Mesendoderm (in vitro differentiated cells): ENCODE data around the gene CHMP6.

Source experiments
- DNase-seq: peaks from one replicate; pipeline ENCODE4 v3.0.0; 2013
- H2AK5ac ChIP-seq: 2 replicates; pipeline ENCODE4 v1.6.1; 2013; ENCODE audit warnings: low read length, inconsistent platforms
- H2BK120ac ChIP-seq: 2 replicates; pipeline ENCODE4 v1.6.1; 2013; ENCODE audit warnings: low read depth, mild to moderate bottlenecking, low read length, moderate library complexity, mixed read lengths
- H2BK15ac ChIP-seq: replicated peaks from 2 replicates; pipeline ENCODE4 v1.6.1; 2013; ENCODE audit warnings: low read depth, mild to moderate bottlenecking, moderate library complexity
- H2BK5ac ChIP-seq: 2 replicates; pipeline ENCODE4 v1.6.1; 2013; ENCODE audit warnings: low read length, inconsistent platforms
- H3K18ac ChIP-seq: 2 replicates; pipeline ENCODE4 v1.6.1; 2013; ENCODE audit warnings: mild to moderate bottlenecking, low read length, mixed read lengths
- H3K23ac ChIP-seq: one replicate; pipeline ENCODE4 v1.6.1; 2013; ENCODE audit warnings: low read length
- H3K27ac ChIP-seq: 2 replicates; pipeline ENCODE4 v1.5.1; 2013; ENCODE audit warnings: low read depth, mild to moderate bottlenecking, inconsistent platforms, low read length, moderate library complexity
- H3K27me3 ChIP-seq: 2 replicates; pipeline ENCODE4 v1.6.1; 2013; ENCODE audit warnings: low read length, control low read depth, mild to moderate bottlenecking, inconsistent platforms; ENCODE audit not compliant: insufficient read depth, poor library complexity
- H3K36me3 ChIP-seq: 2 replicates; pipeline ENCODE4 v1.6.1; 2013; ENCODE audit warnings: low read length, inconsistent platforms; ENCODE audit not compliant: control insufficient read depth, insufficient read depth
- H3K4ac ChIP-seq: one replicate; pipeline ENCODE4 v1.6.1; 2013; ENCODE audit warnings: low read depth, mild to moderate bottlenecking, low read length, moderate library complexity
- H3K4me1 ChIP-seq: 2 replicates; pipeline ENCODE4 v1.6.1; 2013; ENCODE audit warnings: low read depth, low read length, inconsistent platforms; ENCODE audit not compliant: control insufficient read depth
- H3K4me2 ChIP-seq: 2 replicates; pipeline ENCODE4 v1.6.1; 2013; ENCODE audit warnings: low read length
- H3K4me3 ChIP-seq: 2 replicates; pipeline ENCODE4 v1.5.1; 2013; ENCODE audit warnings: mild to moderate bottlenecking, low read length
- H3K56ac ChIP-seq: one replicate; pipeline ENCODE4 v1.6.1; 2013; ENCODE audit warnings: low read length
- H3K79me1 ChIP-seq: 2 replicates; pipeline ENCODE4 v1.6.1; 2013; ENCODE audit warnings: low read length, inconsistent platforms
- H3K79me2 ChIP-seq: 2 replicates; pipeline ENCODE4 v1.6.1; 2013; ENCODE audit warnings: mild to moderate bottlenecking, low read length; ENCODE audit not compliant: control insufficient read depth, insufficient read depth
- H3K9ac ChIP-seq: 2 replicates; pipeline ENCODE4 v1.6.1; 2013; ENCODE audit warnings: low read length, inconsistent platforms
- H4K5ac ChIP-seq: one replicate; pipeline ENCODE4 v1.6.1; 2013; ENCODE audit warnings: low read length
- H4K8ac ChIP-seq: one replicate; pipeline ENCODE4 v1.6.1; 2013; ENCODE audit warnings: low read depth, mild to moderate bottlenecking, control low read depth, low read length, moderate library complexity
- WGBS: extraction: QIAGEN DNeasy Blood & Tissue Kit; methylation state at CpG from one replicate; pipeline ENCODE4 v1.1.7; 2013; ENCODE audit warnings: low lambda C conversion rate, missing lambda C conversion rate; ENCODE audit not compliant: insufficient coverage; ENCODE audit errors: extremely low coverage; 5-methylcytosine and 5-hydroxymethylcytosine counted together

CHMP6 gene

GRCh38 chr17:80999536-81000333, 8.1 kb downstream of the CHMP6 start:
- Histone ChIP-seq H4K5ac (no peak overlapping the region), H2BK15ac (no peak overlapping the region), H3K4me1 (no peaks in the 10 kb centered on the region), H3K23ac (no peak overlapping the region), H3K4ac (no peak overlapping the region), H3K56ac (no peak overlapping the region), H3K9ac (no peak overlapping the region), H4K8ac (no peak overlapping the region), H3K79me1 (no peaks in the 10 kb centered on the region), H3K27ac (no peak overlapping the region), H3K4me3 (no peak overlapping the region), H3K79me2 (no peaks in the 10 kb centered on the region), H3K36me3 (no peaks in the 10 kb centered on the region), H2BK120ac (no peak overlapping the region), H3K4me2 (no peak overlapping the region), H3K27me3 (peaks cover 7% of the 10 kb centered on the region), H3K18ac (no peak overlapping the region), H2BK5ac (no peak overlapping the region), H2AK5ac (no peak overlapping the region)
- WGBS: no CpG with 5 or more reads among the region's 40 CpGs
- no peak for DNase-seq

GRCh38 chr17:81000334-81000630, 8.6 kb downstream of the CHMP6 start:
- H3K23ac ChIP-seq: no peak overlapping the region
- H3K4ac ChIP-seq: no peak overlapping the region
- no peak overlapping the region for H3K27ac ChIP-seq
- H3K27me3 ChIP-seq: peaks cover 7% of the 10 kb centered on the region
- no peak overlapping the region for H3K56ac ChIP-seq
- no peak overlapping the region for H2BK15ac ChIP-seq
- no peak overlapping the region for H4K5ac ChIP-seq
- H3K4me1 ChIP-seq: no peaks in the 10 kb centered on the region
- H3K4me2 ChIP-seq: no peak overlapping the region
- no peak overlapping the region for H2AK5ac ChIP-seq
- H3K79me1 ChIP-seq: no peaks in the 10 kb centered on the region
- no peaks in the 10 kb centered on the region for H3K79me2 ChIP-seq
- WGBS: no CpG with 5 or more reads among the region's 8 CpGs
- H3K9ac ChIP-seq: no peak overlapping the region
- no peaks in the 10 kb centered on the region for H3K36me3 ChIP-seq
- no peak overlapping the region for H2BK120ac ChIP-seq
- no peak overlapping the region for H3K18ac ChIP-seq
- H2BK5ac ChIP-seq: no peak overlapping the region
- H4K8ac ChIP-seq: no peak overlapping the region
- no peak overlapping the region for H3K4me3 ChIP-seq
- no peak for DNase-seq

- Histone ChIP-seq H3K23ac (no peak overlapping the region), H4K8ac (no peak overlapping the region), H2BK5ac (no peak overlapping the region), H4K5ac (no peak overlapping the region), H3K18ac (no peak overlapping the region), H3K36me3 (no peaks in the 10 kb centered on the region), H2BK120ac (no peak overlapping the region), H3K27ac (no peak overlapping the region), H2BK15ac (no peak overlapping the region), H3K4me2 (no peak overlapping the region), H2AK5ac (no peak overlapping the region), H3K4me1 (no peaks in the 10 kb centered on the region), H3K79me2 (no peaks in the 10 kb centered on the region), H3K9ac (no peak overlapping the region), H3K56ac (no peak overlapping the region), H3K27me3 (peaks cover 7% of the 10 kb centered on the region), H3K4me3 (no peak overlapping the region), H3K4ac (no peak overlapping the region), H3K79me1 (no peaks in the 10 kb centered on the region)
- WGBS: no CpG with 5 or more reads among the region's 18 CpGs
- no peak for DNase-seq
Measured at GRCh38 chr17:81000631-81001357, 9.2 kb downstream of the CHMP6 start.

- H4K5ac ChIP-seq: no peak overlapping the region
- H3K36me3 ChIP-seq: no peaks in the 10 kb centered on the region
- no peak overlapping the region for H3K4me2 ChIP-seq
- H3K9ac ChIP-seq: no peak overlapping the region
- H3K4me1 ChIP-seq: no peaks in the 10 kb centered on the region
- no peak overlapping the region for H2BK5ac ChIP-seq
- H3K4ac ChIP-seq: no peak overlapping the region
- no peak overlapping the region for H2BK120ac ChIP-seq
- no peak overlapping the region for H4K8ac ChIP-seq
- H3K27me3 ChIP-seq: peaks cover 7% of the 10 kb centered on the region
- no peak overlapping the region for H3K23ac ChIP-seq
- H3K56ac ChIP-seq: no peak overlapping the region
- H3K4me3 ChIP-seq: no peak overlapping the region
- no peak overlapping the region for H2BK15ac ChIP-seq
- no peak overlapping the region for H3K18ac ChIP-seq
- no peak overlapping the region for H2AK5ac ChIP-seq
- WGBS: no CpG with 5 or more reads among the region's 10 CpGs
- no peak for DNase-seq
- no peak overlapping the region for H3K27ac ChIP-seq
- H3K79me2 ChIP-seq: no peaks in the 10 kb centered on the region
- no peaks in the 10 kb centered on the region for H3K79me1 ChIP-seq
Measured at GRCh38 chr17:81002013-81002384, 10.4 kb downstream of the CHMP6 start.

- no peak overlapping the region for H3K4ac ChIP-seq
- no peak overlapping the region for H4K5ac ChIP-seq
- no CpG with 5 or more reads among the region's 21 CpGs for WGBS
- H4K8ac ChIP-seq: no peak overlapping the region
- H2BK120ac ChIP-seq: no peak overlapping the region
- no peak overlapping the region for H3K56ac ChIP-seq
- H3K27ac ChIP-seq: no peak overlapping the region
- H3K79me1 ChIP-seq: no peaks in the 10 kb centered on the region
- H3K79me2 ChIP-seq: no peaks in the 10 kb centered on the region
- H3K4me3 ChIP-seq: no peak overlapping the region
- H2BK5ac ChIP-seq: no peak overlapping the region
- H3K27me3 ChIP-seq: peaks cover 7% of the 10 kb centered on the region
- H2AK5ac ChIP-seq: no peak overlapping the region
- H3K36me3 ChIP-seq: no peaks in the 10 kb centered on the region
- no peak overlapping the region for H3K23ac ChIP-seq
- no peak overlapping the region for H3K9ac ChIP-seq
- no peak for DNase-seq
- H2BK15ac ChIP-seq: no peak overlapping the region
- no peak overlapping the region for H3K4me2 ChIP-seq
- H3K18ac ChIP-seq: no peak overlapping the region
- H3K4me1 ChIP-seq: no peaks in the 10 kb centered on the region
Measured at GRCh38 chr17:81002409-81003361, 11.0 kb downstream of the CHMP6 start.
